HepG2 (cell line): ENCODE measurements around the gene IGFBP6. TPM values are rescaled to one million over a fixed set of nuclear protein-coding genes. Genes with fewer than 3 reads are reported as not detected.
A peak's percentile ranks its signal among the peaks of the same experiment; 100 is the strongest.

Experiments
- BORCS8-MEF2B ChIP-seq: sonication (generic); formaldehyde crosslinking; IDR thresholded peaks from 2 replicates; pipeline ENCODE4 v1.8.0; 2022; ENCODE audit warnings: mild to moderate bottlenecking, missing genetic modification reagents
- FUBP1 ChIP-seq: sonication (generic); formaldehyde crosslinking; IDR thresholded peaks from 2 replicates; pipeline ENCODE4 v1.5.1; 2020; ENCODE audit warnings: missing genetic modification reagents, mild to moderate bottlenecking, borderline replicate concordance
- HNF1A ChIP-seq, 2 experiments: sonication (generic) in 1 of 2; formaldehyde crosslinking in 1 of 2; IDR thresholded peaks; 2 replicates each; pipeline versions ENCODE4 v1.4.0 to v1.6.1; 2016 to 2020; ENCODE audit warnings: borderline replicate concordance in 1 of 2, low read depth in 1 of 2, mild to moderate bottlenecking in 1 of 2, missing genetic modification reagents in 1 of 2
- MEIS2 ChIP-seq: sonication (generic); formaldehyde crosslinking; IDR thresholded peaks from 2 replicates; pipeline ENCODE4 v1.9.0; 2021; ENCODE audit warnings: mild to moderate bottlenecking, missing genetic modification reagents
- MIER2 ChIP-seq: IDR thresholded peaks from 2 replicates; pipeline ENCODE4 v1.6.1; 2016; ENCODE audit warnings: missing biosample characterization, missing genetic modification reagents
- RAD21 ChIP-seq: fragments of 450-650 bp; formaldehyde crosslinking; IDR thresholded peaks from 2 replicates; pipeline ENCODE4 v1.5.0; 2020; ENCODE audit warnings: mild to moderate bottlenecking
- TFAP4 ChIP-seq: sonication (generic); IDR thresholded peaks from 2 replicates; pipeline ENCODE4 v1.6.1; 2016; ENCODE audit warnings: low read depth, borderline replicate concordance
- TRIM24 ChIP-seq: sonication (generic); formaldehyde crosslinking; IDR thresholded peaks from 2 replicates; pipeline ENCODE4 v1.8.0; 2022; ENCODE audit warnings: mild to moderate bottlenecking, missing genetic modification reagents
- ZFP90 ChIP-seq: sonication (generic); formaldehyde crosslinking; IDR thresholded peaks from 2 replicates; pipeline ENCODE4 v1.8.0; 2022; ENCODE audit warnings: missing genetic modification reagents, mild to moderate bottlenecking, inconsistent platforms, borderline replicate concordance
- ZNF652 ChIP-seq: IDR thresholded peaks from 2 replicates; pipeline ENCODE4 v1.6.1; 2016; ENCODE audit warnings: low read depth, borderline replicate concordance
- ZNF687 ChIP-seq: sonication (generic); formaldehyde crosslinking; IDR thresholded peaks from 2 replicates; pipeline ENCODE4 v1.5.1; 2020; ENCODE audit warnings: mild to moderate bottlenecking, missing genetic modification reagents, moderate library complexity
- ZNF770 ChIP-seq: sonication (generic); formaldehyde crosslinking; IDR thresholded peaks from 2 replicates; pipeline ENCODE4 v1.5.0; 2020; ENCODE audit warnings: mild to moderate bottlenecking, missing genetic modification reagents
- polyA plus RNA-seq, 8 experiments: library from polyadenylated mRNA; depleted of rRNA in 3 of 8; stranded (reverse) in 7 of 8; unstranded in 1 of 8; fragments of >200 nt; fragmentation: Illumina TruSeq in 4 of 8; extraction: Trizol in 4 of 8; gene quantifications; 2 replicates each; pipeline versions ENCODE4 v1.2.1 to v1.2.3, GENCODE V29; 2011 to 2016; ENCODE audit warnings: low read depth in 4 of 8, missing spikeins in 1 of 8, mixed read lengths in 1 of 8; ENCODE audit not compliant: insufficient read depth in 1 of 8
- total RNA-seq, 5 experiments: library from RNA; depleted of rRNA; stranded (reverse); fragments of >200 nt; fragmentation: Illumina TruSeq; extraction: Trizol; gene quantifications; 2 replicates each; pipeline ENCODE4 v1.2.3, GENCODE V29; 2016; ENCODE audit warnings: low read depth in 1 of 5

Gene IGFBP6
- total and polyA plus RNA-seq, 2 of the 13 experiments (the other 11 are each of a cell fraction or from before 2014, with no cell fraction given): 3.9 to 25.2 TPM

GRCh38 chr12:53048780-53049401, 48.6 kb upstream of the IGFBP6 start (continued):
- no peak for TF ChIP-seq FUBP1 (CRISPR knock-in tag)
- TF ChIP-seq RAD21 (CRISPR knock-in tag): no peak
- peak; percentile 30; the same call in 1 of the 2 replicates for TF ChIP-seq MIER2 (CRISPR knock-in tag)
- TF ChIP-seq ZNF770: peak; percentile 77
- 0 out of 2 replicates have a peak, but pooled peaks have one; percentile 51 for TF ChIP-seq ZFP90 (CRISPR knock-in tag)
- 0 out of 2 replicates have a peak, but pooled peaks have one; percentile 2 for TF ChIP-seq BORCS8-MEF2B (CRISPR knock-in tag)
- TF ChIP-seq TRIM24: no peak
- TF ChIP-seq MEIS2 (CRISPR knock-in tag): 0 out of 2 replicates have a peak, but pooled peaks have one; percentile 4
- TF ChIP-seq ZNF687: peak; percentile 3; the same call in 1 of the 2 replicates
- TF ChIP-seq HNF1A (IDR thresholded peaks at IDR 0.05; ENCODE audit: low read depth): no peak
- TF ChIP-seq HNF1A (CRISPR knock-in tag; IDR thresholded peaks at IDR 0.05; ENCODE audit: borderline replicate concordance): peak; percentile 15; the same call in 1 of the 2 replicates
- no peak for TF ChIP-seq TFAP4
- peak; percentile 69 for TF ChIP-seq ZNF652 (CRISPR knock-in tag)
